ENCODE measurements around the gene RBBP8NL. TPM values are rescaled to one million over a fixed set of nuclear protein-coding genes. Genes with fewer than 3 reads are reported as not detected.

Gene RBBP8NL
- total RNA-seq, 1 donor from 2014 or later = 17.5 TPM

DNA sequence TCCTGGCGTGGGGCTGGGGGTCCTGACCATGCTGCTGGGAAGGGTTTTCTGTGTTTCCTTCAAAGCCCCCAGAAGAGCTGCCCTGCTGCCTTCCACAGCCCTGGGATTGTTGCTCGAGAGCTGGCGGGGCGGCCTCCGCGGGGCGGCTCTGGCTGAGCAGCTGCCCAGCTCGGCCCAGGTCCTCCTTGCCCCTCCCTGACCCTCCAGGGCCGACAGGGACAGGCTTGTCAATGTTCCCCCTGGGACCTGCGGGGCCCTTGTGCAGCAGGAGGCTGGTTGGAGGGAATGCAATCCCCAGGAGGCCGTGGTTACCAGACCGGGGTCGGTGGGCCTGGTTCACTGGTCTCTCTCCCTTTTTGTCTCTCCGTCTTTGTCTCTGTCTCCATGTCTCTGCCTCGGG, 28.6 kb upstream of the RBBP8NL start:
- TF ChIP-seq, protein P1, sequence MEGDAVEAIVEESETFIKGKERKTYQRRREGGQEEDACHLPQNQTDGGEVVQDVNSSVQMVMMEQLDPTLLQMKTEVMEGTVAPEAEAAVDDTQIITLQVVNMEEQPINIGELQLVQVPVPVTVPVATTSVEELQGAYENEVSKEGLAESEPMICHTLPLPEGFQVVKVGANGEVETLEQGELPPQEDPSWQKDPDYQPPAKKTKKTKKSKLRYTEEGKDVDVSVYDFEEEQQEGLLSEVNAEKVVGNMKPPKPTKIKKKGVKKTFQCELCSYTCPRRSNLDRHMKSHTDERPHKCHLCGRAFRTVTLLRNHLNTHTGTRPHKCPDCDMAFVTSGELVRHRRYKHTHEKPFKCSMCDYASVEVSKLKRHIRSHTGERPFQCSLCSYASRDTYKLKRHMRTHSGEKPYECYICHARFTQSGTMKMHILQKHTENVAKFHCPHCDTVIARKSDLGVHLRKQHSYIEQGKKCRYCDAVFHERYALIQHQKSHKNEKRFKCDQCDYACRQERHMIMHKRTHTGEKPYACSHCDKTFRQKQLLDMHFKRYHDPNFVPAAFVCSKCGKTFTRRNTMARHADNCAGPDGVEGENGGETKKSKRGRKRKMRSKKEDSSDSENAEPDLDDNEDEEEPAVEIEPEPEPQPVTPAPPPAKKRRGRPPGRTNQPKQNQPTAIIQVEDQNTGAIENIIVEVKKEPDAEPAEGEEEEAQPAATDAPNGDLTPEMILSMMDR (IDR thresholded peaks at IDR 0.05; ENCODE audit: unreplicated experiment) = no peak
- no peaks in the 10 kb centered on the region for H3K9me3 Mint-ChIP-seq (ENCODE audit: low read depth)
- peaks cover 9% of the 10 kb centered on the region for H3K27me3 Mint-ChIP-seq
- peaks cover 17% of the 10 kb centered on the region for H3K4me1 Mint-ChIP-seq (ENCODE audit: low read depth)
- no peak overlapping the region for H3K4me3 Mint-ChIP-seq (ENCODE audit: low read depth)
- H3K27ac Mint-ChIP-seq = no peak overlapping the region
- no peak for DNase-seq (ENCODE audit: low spot score, unreplicated experiment)
- H3K36me3 Mint-ChIP-seq (ENCODE audit: insufficient read depth) = no peaks in the 10 kb centered on the region

DNA sequence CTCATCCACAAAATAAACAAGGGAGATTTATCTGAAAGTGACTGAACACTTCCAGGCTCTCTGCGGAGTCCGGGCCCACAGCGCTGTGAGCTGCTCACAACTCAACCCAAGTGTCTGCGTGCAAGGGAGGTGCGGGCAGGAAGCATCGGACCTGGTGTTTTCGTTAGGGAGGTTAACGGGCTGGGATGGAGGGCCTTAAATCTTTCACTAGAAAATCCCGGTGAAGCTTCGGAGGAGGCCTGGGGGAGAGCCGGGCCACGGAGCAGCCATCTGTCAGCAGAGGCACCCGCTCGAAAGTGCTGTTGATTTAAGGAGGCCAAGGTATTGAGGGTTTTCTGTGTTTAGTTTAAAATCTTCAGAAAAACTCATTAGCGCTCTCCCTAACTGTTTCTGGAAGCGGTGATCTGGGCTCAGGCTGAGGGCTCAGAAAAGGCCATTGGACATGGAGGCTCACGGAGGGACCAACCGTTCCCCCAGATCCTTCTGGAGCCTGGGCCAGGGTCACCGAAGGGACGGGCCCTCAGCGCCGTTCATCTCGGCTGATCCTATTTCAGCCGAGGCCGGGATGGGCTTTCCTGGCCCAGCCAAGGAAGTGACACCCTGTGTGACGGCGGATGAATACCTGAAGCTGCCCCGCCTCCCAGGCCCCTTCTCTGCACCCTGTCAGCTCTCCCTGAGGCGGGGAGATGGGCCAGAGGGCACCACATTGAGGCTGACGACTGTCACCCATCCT, 27.7 kb upstream of the RBBP8NL start:
- DNase-seq (ENCODE audit: low spot score, unreplicated experiment) = no peak
- peaks cover 9% of the 10 kb centered on the region for H3K27me3 Mint-ChIP-seq
- H3K4me1 Mint-ChIP-seq (ENCODE audit: low read depth) = peaks cover 17% of the 10 kb centered on the region
- TF ChIP-seq, protein P1 (IDR thresholded peaks at IDR 0.05; ENCODE audit: unreplicated experiment) = no peak
- no peaks in the 10 kb centered on the region for H3K9me3 Mint-ChIP-seq (ENCODE audit: low read depth)
- H3K4me3 Mint-ChIP-seq (ENCODE audit: low read depth) = no peak overlapping the region
- peak overlapping the region; percentile 63 for H3K27ac Mint-ChIP-seq
- H3K36me3 Mint-ChIP-seq (ENCODE audit: insufficient read depth) = no peaks in the 10 kb centered on the region

DNA sequence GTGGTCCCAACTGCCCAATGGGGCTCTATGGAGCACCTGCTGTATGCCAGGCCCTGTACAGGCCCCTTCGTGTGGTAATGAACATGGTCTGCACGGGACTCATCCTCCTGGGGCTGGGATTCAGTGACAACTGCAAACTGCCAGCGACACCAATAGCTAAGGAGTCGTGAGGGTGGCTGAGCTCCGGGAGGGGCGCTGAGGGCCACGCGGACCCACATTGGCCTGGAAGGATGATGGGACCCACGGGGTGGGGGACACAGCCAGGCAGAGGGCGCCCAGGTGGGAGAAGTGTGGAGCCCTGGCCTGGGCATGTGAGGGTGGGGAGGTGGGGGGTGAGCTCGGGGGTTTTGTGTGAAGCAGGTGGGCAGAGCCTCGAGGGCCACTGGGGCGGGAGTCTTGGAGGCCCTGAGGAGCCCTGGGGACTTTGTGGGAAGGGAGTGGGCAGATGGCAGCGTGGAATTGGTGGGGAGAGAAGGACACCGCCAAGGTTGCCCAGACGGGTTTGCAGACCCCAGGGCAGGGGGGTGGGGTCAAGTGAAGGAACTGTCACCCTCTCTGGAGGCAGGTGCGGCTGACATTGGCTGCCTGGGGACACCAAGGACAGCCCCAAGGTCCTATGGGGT, 26.0 kb upstream of the RBBP8NL start:
- DNase-seq (ENCODE audit: low spot score, unreplicated experiment) = no peak
- TF ChIP-seq, protein P1 (IDR thresholded peaks at IDR 0.05; ENCODE audit: unreplicated experiment) = no peak
- Mint-ChIP-seq H3K4me1 (ENCODE audit: low read depth) (peaks cover 22% of the 10 kb centered on the region), H3K27ac (no peak overlapping the region), H3K9me3 (ENCODE audit: low read depth) (no peaks in the 10 kb centered on the region), H3K27me3 (peaks cover 14% of the 10 kb centered on the region), H3K36me3 (ENCODE audit: insufficient read depth) (no peaks in the 10 kb centered on the region), H3K4me3 (ENCODE audit: low read depth) (no peak overlapping the region)

DNA sequence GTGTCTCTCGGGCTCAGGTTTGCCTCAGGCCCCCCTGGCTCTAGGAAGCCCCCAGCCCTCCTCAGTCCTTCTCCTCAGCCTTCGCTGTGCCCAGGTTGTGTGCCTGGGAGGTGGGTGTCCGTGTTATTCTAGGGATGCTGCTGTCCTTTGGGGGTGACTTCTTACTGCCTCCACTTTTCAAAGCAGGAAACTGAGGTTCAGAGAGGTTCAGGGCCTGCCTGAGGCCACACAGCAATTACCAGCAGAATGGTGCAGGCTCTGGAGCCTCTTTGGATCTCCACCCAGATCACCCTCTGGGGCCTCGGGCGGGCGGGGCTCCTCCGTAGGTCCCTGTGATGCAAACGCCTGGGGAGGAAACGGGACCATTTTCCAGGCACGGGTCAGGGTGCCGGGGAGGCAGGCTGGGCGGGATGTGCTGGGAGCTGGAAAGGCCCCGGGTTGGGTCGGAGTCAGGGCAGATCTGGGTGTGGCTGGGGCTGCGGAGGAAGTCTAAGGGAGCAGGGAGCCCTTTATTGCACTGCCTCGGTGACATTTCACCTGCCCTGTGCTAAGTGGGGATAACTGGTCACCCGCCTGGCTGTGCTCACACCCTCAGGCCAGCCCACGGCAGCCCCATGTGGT, 25.2 kb upstream of the RBBP8NL start:
- Mint-ChIP-seq H3K9me3 (ENCODE audit: low read depth) (no peaks in the 10 kb centered on the region), H3K4me1 (ENCODE audit: low read depth) (peaks cover 19% of the 10 kb centered on the region), H3K27me3 (peaks cover 20% of the 10 kb centered on the region), H3K4me3 (ENCODE audit: low read depth) (no peak overlapping the region), H3K27ac (no peak overlapping the region), H3K36me3 (ENCODE audit: insufficient read depth) (no peaks in the 10 kb centered on the region)
- no peak for DNase-seq (ENCODE audit: low spot score, unreplicated experiment)
- TF ChIP-seq, protein P1 (IDR thresholded peaks at IDR 0.05; ENCODE audit: unreplicated experiment) = no peak

DNA sequence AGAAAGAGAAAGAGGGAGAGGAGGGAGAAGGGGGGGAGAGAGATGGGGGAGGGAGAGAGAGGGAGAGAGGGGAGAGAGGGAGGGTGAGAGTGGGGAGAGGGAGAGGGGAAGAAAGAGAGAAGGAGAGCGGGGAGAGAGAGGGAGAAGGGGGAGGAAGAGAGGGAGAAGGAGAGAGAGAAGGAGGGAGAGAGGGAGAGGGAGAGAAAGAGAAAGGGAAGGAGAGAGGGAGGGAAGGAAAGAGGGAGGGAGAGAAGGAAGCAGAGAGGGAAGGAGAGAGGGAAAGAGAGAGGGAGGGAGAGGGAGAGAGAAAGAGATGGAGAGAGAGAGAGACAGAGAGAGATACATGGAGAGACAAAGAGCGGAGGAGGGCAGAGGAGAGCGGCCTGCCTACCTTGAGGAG, 24.6 kb upstream of the RBBP8NL start:
- H3K27ac Mint-ChIP-seq = no peak overlapping the region
- H3K36me3 Mint-ChIP-seq (ENCODE audit: insufficient read depth) = no peaks in the 10 kb centered on the region
- peaks cover 19% of the 10 kb centered on the region for H3K27me3 Mint-ChIP-seq
- H3K4me3 Mint-ChIP-seq (ENCODE audit: low read depth) = no peak overlapping the region
- peaks cover 17% of the 10 kb centered on the region for H3K4me1 Mint-ChIP-seq (ENCODE audit: low read depth)
- H3K9me3 Mint-ChIP-seq (ENCODE audit: low read depth) = no peaks in the 10 kb centered on the region
- DNase-seq (ENCODE audit: low spot score, unreplicated experiment) = no peak
- TF ChIP-seq, protein P1 (IDR thresholded peaks at IDR 0.05; ENCODE audit: unreplicated experiment) = no peak

Measured in progenitor cell of endocrine pancreas (in vitro differentiated cells).